ENCODE data around the gene CCNB2. TPM values are rescaled to one million over a fixed set of nuclear protein-coding genes. Genes with fewer than 3 reads are reported as not detected.

Gene CCNB2
- polyA plus RNA-seq, 1 donor from 2014 or later, result 4.4 TPM

GRCh38 chr15:59157840-59158700, 53.1 kb downstream of the CCNB2 start:
- H4K20me1 ChIP-seq (ENCODE audit: insufficient read depth), result no peaks in the 10 kb centered on the region
- no peak overlapping the region for H3K4me2 ChIP-seq (ENCODE audit: low read length)
- no peak overlapping the region for H3K27ac ChIP-seq (ENCODE audit: low read length)
- no peaks in the 10 kb centered on the region for H3K36me3 ChIP-seq (ENCODE audit: insufficient read depth, low read length)
- no peaks in the 10 kb centered on the region for H3K9me2 ChIP-seq (ENCODE audit: insufficient read depth, low read length)
- H3K79me2 ChIP-seq (replicated peaks; ENCODE audit: insufficient read depth, low read length), result no peaks in the 10 kb centered on the region
- no peak overlapping the region for H2AFZ ChIP-seq (ENCODE audit: low read depth, low read length)
- H3K4me3 ChIP-seq (ENCODE audit: low read length), result no peak overlapping the region
- no peak overlapping the region for H3K9ac ChIP-seq (ENCODE audit: low read length)
- no peaks in the 10 kb centered on the region for H3K9me3 ChIP-seq (ENCODE audit: low read length)
- TF ChIP-seq RAD21 (conservative IDR thresholded peaks at IDR 0.05) (no peak), POLR2AphosphoS5 (IDR thresholded peaks at IDR 0.05) (no peak), EP300 (conservative IDR thresholded peaks at IDR 0.05; ENCODE audit: poor library complexity, severe bottlenecking) (no peak), CTCF (IDR thresholded peaks at IDR 0.05; ENCODE audit: poor library complexity, severe bottlenecking) (no peak), MXI1 (conservative IDR thresholded peaks at IDR 0.05; ENCODE audit: poor library complexity, severe bottlenecking) (no peak), REST (IDR thresholded peaks at IDR 0.05; ENCODE audit: borderline replicate concordance) (no peak), TAF1 (IDR thresholded peaks at IDR 0.05; ENCODE audit: low read depth) (no peak), SMC3 (conservative IDR thresholded peaks at IDR 0.05; ENCODE audit: poor library complexity) (no peak), EZH2 (IDR thresholded peaks at IDR 0.05; ENCODE audit: borderline replicate concordance, insufficient read depth, low read length, poor library complexity, severe bottlenecking) (no peak)
- no peaks in the 10 kb centered on the region for H3K27me3 ChIP-seq (ENCODE audit: insufficient read depth, low read depth, low read length)
- no peaks in the 10 kb centered on the region for H3F3A ChIP-seq (ENCODE audit: insufficient read depth, low read length, poor library complexity, severe bottlenecking)

GRCh38 chr15:59158701-59159034, 53.7 kb downstream of the CCNB2 start:
- Histone ChIP-seq H2AFZ (ENCODE audit: low read depth, low read length) (no peak overlapping the region), H3F3A (ENCODE audit: insufficient read depth, low read length, poor library complexity, severe bottlenecking) (no peaks in the 10 kb centered on the region), H3K36me3 (ENCODE audit: insufficient read depth, low read length) (no peaks in the 10 kb centered on the region), H3K4me3 (ENCODE audit: low read length) (no peak overlapping the region), H3K9me3 (ENCODE audit: low read length) (no peaks in the 10 kb centered on the region), H3K4me2 (ENCODE audit: low read length) (no peak overlapping the region), H3K79me2 (replicated peaks; ENCODE audit: insufficient read depth, low read length) (no peaks in the 10 kb centered on the region), H3K9ac (ENCODE audit: low read length) (no peak overlapping the region), H4K20me1 (ENCODE audit: insufficient read depth) (no peaks in the 10 kb centered on the region), H3K27ac (ENCODE audit: low read length) (no peak overlapping the region), H3K9me2 (ENCODE audit: insufficient read depth, low read length) (no peaks in the 10 kb centered on the region), H3K27me3 (ENCODE audit: insufficient read depth, low read depth, low read length) (no peaks in the 10 kb centered on the region)
- no peak for TF ChIP-seq EZH2 (IDR thresholded peaks at IDR 0.05; ENCODE audit: borderline replicate concordance, insufficient read depth, low read length, poor library complexity, severe bottlenecking)
- TF ChIP-seq SMC3 (conservative IDR thresholded peaks at IDR 0.05; ENCODE audit: poor library complexity), result no peak
- TF ChIP-seq POLR2AphosphoS5 (IDR thresholded peaks at IDR 0.05), result no peak
- no peak for TF ChIP-seq MXI1 (conservative IDR thresholded peaks at IDR 0.05; ENCODE audit: poor library complexity, severe bottlenecking)
- TF ChIP-seq RAD21 (conservative IDR thresholded peaks at IDR 0.05), result no peak
- TF ChIP-seq REST (IDR thresholded peaks at IDR 0.05; ENCODE audit: borderline replicate concordance), result no peak
- no peak for TF ChIP-seq CTCF (IDR thresholded peaks at IDR 0.05; ENCODE audit: poor library complexity, severe bottlenecking)
- no peak for TF ChIP-seq EP300 (conservative IDR thresholded peaks at IDR 0.05; ENCODE audit: poor library complexity, severe bottlenecking)
- TF ChIP-seq TAF1 (IDR thresholded peaks at IDR 0.05; ENCODE audit: low read depth), result no peak

Measured in neural cell (in vitro differentiated cells).